IPS-15b (cell line): ENCODE data around the gene TGM5.

ENCODE experiments used
- H3K27me3 ChIP-seq: one replicate; pipeline ENCODE4 v1.6.1; 2013; ENCODE audit warnings: low read length; ENCODE audit not compliant: control insufficient read depth, insufficient read depth
- H3K36me3 ChIP-seq: one replicate; pipeline ENCODE4 v1.6.1; 2013; ENCODE audit warnings: low read length; ENCODE audit not compliant: control insufficient read depth, insufficient read depth
- H3K4me1 ChIP-seq: one replicate; pipeline ENCODE4 v1.6.1; 2013; ENCODE audit warnings: mild to moderate bottlenecking, low read length; ENCODE audit not compliant: control insufficient read depth, insufficient read depth
- H3K4me3 ChIP-seq: one replicate; pipeline ENCODE4 v1.5.1; 2013; ENCODE audit warnings: low read depth, low read length
- H3K9ac ChIP-seq: one replicate; pipeline ENCODE4 v1.6.1; 2013; ENCODE audit warnings: low read depth, mild to moderate bottlenecking, low read length
- H3K9me3 ChIP-seq: one replicate; pipeline ENCODE4 v1.6.1; 2013; ENCODE audit warnings: mild to moderate bottlenecking, low read length; ENCODE audit not compliant: control insufficient read depth, insufficient read depth

Gene TGM5

GRCh38 chr15:43221422-43221821 is 45.3 kb downstream of the TGM5 start:
- H3K9me3 ChIP-seq, result no peaks in the 10 kb centered on the region
- H3K4me3 ChIP-seq, result no peak overlapping the region
- H3K4me1 ChIP-seq, result peaks cover 3% of the 10 kb centered on the region
- H3K9ac ChIP-seq, result no peak overlapping the region
- no peaks in the 10 kb centered on the region for H3K27me3 ChIP-seq
- no peaks in the 10 kb centered on the region for H3K36me3 ChIP-seq

GRCh38 chr15:43220991-43221403 is 45.7 kb downstream of the TGM5 start, which contains the start of gene EPB42:
Gene EPB42, minus strand, starts transcription at chr15:43221018. Its CDS starts 193 bp downstream, at chr15:43220825.
- no peak within 1 kb of the TSS for H3K9ac ChIP-seq
- H3K4me3 ChIP-seq, result no peak within 1 kb of the TSS

GRCh38 chr15:43219929-43220928 is 46.5 kb downstream of the TGM5 start:
- H3K9ac ChIP-seq, result no peak overlapping the region
- no peaks in the 10 kb centered on the region for H3K36me3 ChIP-seq
- no peaks in the 10 kb centered on the region for H3K9me3 ChIP-seq
- no peaks in the 10 kb centered on the region for H3K27me3 ChIP-seq
- no peak overlapping the region for H3K4me3 ChIP-seq
- peaks cover 3% of the 10 kb centered on the region for H3K4me1 ChIP-seq

More at GRCh38 chr15:43220991-43221403, 45.7 kb downstream of the TGM5 start, which contains the start of gene EPB42:
- H3K9me3 ChIP-seq, result no peaks in the 10 kb centered on the region
- H3K27me3 ChIP-seq, result no peaks in the 10 kb centered on the region
- peaks cover 3% of the 10 kb centered on the region for H3K4me1 ChIP-seq
- no peaks in the 10 kb centered on the region for H3K36me3 ChIP-seq

DNA sequence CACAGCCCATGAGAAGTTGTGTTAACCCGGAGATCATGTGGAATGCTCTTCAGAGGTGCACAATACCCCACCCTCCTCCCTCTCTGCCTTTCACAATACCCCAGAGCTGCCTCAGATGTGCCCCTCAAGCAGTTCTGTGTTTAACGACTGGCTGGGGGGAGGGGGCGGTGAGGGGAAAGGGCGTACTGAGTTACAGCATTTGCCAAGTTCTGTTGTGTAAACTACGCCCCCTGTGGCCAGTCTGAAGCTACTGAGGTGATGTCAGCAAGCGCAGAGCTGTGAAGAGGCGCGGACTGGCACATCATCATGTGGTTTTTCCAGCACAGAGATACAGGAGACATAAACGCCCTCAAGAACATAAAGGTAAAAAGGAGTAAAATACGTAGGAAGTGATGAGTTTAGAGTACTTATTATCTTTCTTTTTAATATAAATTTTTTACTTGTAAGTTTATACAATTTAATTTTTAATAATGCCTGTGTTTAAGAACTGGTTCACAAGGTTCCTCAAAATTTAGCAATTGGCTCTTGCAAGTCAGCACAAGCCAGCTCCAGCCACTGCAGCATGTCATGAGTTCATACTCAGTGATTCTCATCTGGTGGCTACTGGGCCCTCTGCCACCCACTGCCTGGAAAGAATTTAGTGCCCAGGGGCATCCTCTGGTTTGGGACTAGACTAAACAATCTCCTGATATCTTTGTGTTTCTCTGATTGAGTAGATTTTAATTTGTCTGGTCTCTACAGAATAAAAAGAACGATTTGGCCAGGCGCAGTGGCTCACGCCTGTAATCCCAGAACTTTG is 47.6 kb downstream of the TGM5 start:
- H3K9me3 ChIP-seq, result no peaks in the 10 kb centered on the region
- H3K27me3 ChIP-seq, result no peaks in the 10 kb centered on the region
- no peak overlapping the region for H3K4me3 ChIP-seq
- peaks cover 3% of the 10 kb centered on the region for H3K4me1 ChIP-seq
- no peaks in the 10 kb centered on the region for H3K36me3 ChIP-seq
- H3K9ac ChIP-seq, result no peak overlapping the region

DNA sequence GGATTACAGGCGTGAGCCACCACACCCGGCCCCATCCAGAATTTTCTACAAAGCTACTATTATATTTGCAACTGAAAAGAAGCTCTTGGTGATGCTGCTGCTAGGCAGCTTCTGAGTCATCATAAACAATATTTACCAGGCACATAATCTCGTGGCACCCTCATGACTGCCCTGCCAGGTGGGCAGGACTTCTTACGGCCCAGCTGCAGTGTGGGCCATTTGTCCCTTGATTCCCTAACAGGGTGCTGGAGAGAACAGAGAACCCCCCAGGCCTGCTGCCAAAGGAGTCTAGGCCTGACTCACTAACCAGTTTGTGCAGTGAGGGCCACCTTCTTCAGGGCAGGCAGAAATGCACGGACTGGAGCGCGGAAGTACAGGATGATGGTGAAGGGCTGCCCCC is 50.8 kb downstream of the TGM5 start:
- Histone ChIP-seq H3K27me3 (no peaks in the 10 kb centered on the region), H3K4me1 (peaks cover 3% of the 10 kb centered on the region), H3K9ac (no peak overlapping the region), H3K4me3 (no peak overlapping the region), H3K9me3 (no peaks in the 10 kb centered on the region), H3K36me3 (no peaks in the 10 kb centered on the region)

- H3K4me1 ChIP-seq, result peaks cover 3% of the 10 kb centered on the region
- no peaks in the 10 kb centered on the region for H3K27me3 ChIP-seq
- no peak overlapping the region for H3K9ac ChIP-seq
- H3K36me3 ChIP-seq, result no peaks in the 10 kb centered on the region
- H3K4me3 ChIP-seq, result no peak overlapping the region
- no peaks in the 10 kb centered on the region for H3K9me3 ChIP-seq
Observed at GRCh38 chr15:43214592-43215295, 52.0 kb downstream of the TGM5 start.

GRCh38 chr15:43214169-43214568 is 52.6 kb downstream of the TGM5 start:
- Histone ChIP-seq H3K9ac (no peak overlapping the region), H3K27me3 (no peaks in the 10 kb centered on the region), H3K36me3 (no peaks in the 10 kb centered on the region), H3K4me1 (peaks cover 3% of the 10 kb centered on the region), H3K9me3 (no peaks in the 10 kb centered on the region), H3K4me3 (no peak overlapping the region)

DNA sequence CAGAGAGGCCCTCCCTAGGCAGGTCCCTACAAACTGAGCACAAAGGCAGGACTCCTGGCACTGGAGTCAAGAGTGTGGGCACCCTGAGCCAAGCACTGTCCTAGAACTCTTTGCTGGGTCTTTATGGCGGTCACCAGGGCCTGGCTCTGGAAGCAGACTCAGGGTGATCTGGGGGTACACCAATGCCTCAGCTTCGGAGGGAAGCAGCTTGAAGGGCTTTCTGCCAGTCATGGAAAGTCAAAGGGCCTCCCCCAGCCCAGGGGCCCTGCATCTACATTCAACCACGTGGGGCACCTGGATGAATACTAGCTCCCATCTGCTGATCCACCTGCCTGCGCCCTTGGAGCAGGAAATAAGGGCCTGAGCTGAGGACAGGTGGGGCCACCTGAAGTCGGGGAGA is 53.3 kb downstream of the TGM5 start:
- Histone ChIP-seq H3K27me3 (no peaks in the 10 kb centered on the region), H3K9ac (no peak overlapping the region), H3K36me3 (no peaks in the 10 kb centered on the region), H3K4me1 (no peaks in the 10 kb centered on the region), H3K4me3 (no peak overlapping the region), H3K9me3 (no peaks in the 10 kb centered on the region)

DNA sequence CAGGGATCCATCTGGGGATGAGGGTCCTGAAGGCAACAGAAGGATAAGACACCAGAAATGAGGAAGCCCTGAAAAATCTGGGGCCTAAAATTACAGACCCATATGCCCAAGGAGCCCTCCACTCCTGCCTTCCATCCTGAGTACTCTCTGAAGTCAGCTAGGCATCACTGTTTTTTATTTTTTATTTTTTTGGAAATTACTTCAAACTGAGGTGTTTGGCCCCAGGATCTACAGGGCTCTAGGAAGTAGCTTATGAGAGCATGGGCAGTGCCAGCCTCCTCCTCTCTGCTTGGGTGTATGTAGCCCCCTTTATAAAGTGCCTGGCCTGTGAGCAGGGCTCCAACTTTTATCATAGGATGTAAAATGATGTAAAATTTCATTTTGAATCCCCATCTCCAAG is 53.8 kb downstream of the TGM5 start:
- Histone ChIP-seq H3K9ac (no peak overlapping the region), H3K4me3 (no peak overlapping the region), H3K9me3 (no peaks in the 10 kb centered on the region), H3K27me3 (no peaks in the 10 kb centered on the region), H3K36me3 (no peaks in the 10 kb centered on the region), H3K4me1 (no peaks in the 10 kb centered on the region)

DNA sequence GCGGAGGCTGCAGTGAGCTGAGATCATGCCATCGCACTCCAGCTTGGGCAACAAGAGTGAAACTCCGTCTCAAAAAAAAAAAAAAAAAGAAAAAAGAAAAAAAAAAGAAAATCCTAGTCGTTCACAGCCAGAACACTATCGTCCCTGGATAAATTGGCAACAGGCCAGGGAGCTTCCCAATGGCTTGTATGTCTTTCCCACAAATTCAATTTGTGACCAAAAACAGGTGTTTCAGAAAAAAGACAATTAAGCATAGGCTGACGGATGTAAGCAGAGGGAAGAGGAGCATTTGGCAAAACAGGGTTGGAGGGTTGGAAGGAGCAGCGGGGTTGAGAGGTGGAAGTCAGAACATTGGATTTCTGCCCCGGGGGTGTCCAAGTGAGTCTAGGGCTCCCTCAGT is 54.4 kb downstream of the TGM5 start:
- Histone ChIP-seq H3K9me3 (no peaks in the 10 kb centered on the region), H3K9ac (no peak overlapping the region), H3K4me3 (no peak overlapping the region), H3K27me3 (no peaks in the 10 kb centered on the region), H3K4me1 (no peaks in the 10 kb centered on the region), H3K36me3 (no peaks in the 10 kb centered on the region)

DNA sequence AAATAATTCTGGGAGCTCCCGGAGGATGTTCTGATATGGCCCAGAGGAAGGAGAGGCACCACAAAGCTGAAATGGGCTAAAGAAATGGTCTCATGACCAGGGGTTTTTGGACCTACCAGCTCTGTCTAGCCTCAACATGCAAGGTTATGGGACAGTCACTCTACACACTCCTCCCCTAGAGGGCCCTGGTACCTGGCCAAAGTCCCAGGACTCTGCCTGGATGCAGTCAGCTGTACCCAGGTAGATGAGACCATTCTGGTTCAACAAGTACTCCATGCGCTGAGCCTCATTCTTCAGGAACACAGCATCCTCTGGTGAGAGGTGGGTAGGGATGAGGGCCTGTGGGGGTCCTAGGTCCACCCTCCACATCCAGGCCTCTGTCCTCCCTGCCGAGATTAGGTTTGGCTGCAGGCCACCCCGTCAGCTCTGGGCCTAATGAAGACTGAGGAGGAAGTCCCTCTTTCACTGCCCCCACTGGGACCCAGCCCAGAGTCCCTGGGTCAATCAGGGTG is 55.4 kb downstream of the TGM5 start:
- H3K36me3 ChIP-seq, result no peaks in the 10 kb centered on the region
- H3K27me3 ChIP-seq, result no peaks in the 10 kb centered on the region
- no peak overlapping the region for H3K9ac ChIP-seq
- no peak overlapping the region for H3K4me3 ChIP-seq
- H3K4me1 ChIP-seq, result no peaks in the 10 kb centered on the region
- no peaks in the 10 kb centered on the region for H3K9me3 ChIP-seq
